ENCODE measurements around the gene RRP1.

DNA sequence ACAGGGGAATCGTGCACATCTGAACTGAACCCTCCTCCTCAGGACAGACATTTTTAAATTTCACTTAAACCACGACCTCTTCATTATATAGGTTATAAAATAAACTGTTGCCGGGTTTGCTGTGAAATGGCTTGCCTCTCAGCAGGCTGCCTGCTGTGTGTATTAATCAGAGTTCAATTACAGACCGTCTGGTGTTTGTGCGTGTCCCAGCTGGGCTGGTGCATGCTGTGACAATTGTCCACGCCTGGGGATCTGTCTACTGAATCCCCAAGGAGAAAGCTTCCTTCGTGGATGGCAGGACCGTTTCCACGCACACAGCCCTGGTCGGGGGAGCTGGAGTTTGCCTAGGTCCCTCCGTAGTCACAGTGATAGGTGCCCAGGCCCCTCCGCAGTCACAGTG is 62.2 kb downstream of the RRP1 start:
- no peak for TF ChIP-seq POLR2A (IDR thresholded peaks at IDR 0.05; ENCODE audit: low read depth, low read length)
- no peak for TF ChIP-seq POLR2AphosphoS5 (IDR thresholded peaks at IDR 0.05; ENCODE audit: low read depth, low read length)
- TF ChIP-seq TAF1 (IDR thresholded peaks at IDR 0.05; ENCODE audit: low read depth, low read length) = no peak
- no peak for TF ChIP-seq POU2F2 (IDR thresholded peaks at IDR 0.05; ENCODE audit: low read depth, low read length)
